Frontal cortex (tissue), 4 donors: Measurements from ENCODE around the gene ZNF512B. TPM values are rescaled to one million over a fixed set of nuclear protein-coding genes. Genes with fewer than 3 reads are reported as not detected.

Experiments
- DNase-seq, 2 donors: peaks; one replicate each; pipeline ENCODE4 v3.0.0; 2012; ENCODE audit warnings: low spot score in 2 of 2
- FAIRE-seq: peaks from 2 replicates; lab custom pipeline; 2012; peaks lifted over from hg19 to GRCh38; lab: Jason Lieb, UNC
- total RNA-seq: library from RNA; depleted of rRNA; stranded (reverse); fragments of >200 nt; gene quantifications from one replicate; pipeline ENCODE4 v1.2.3, GENCODE V29; 2014
- donor health status: control.
- donor health status: control.
- donor health status: control.

ZNF512B gene
- total RNA-seq, 1 donor from 2014 or later: 15.9 TPM

GRCh38 chr20:63952210-63952535 is 17.6 kb downstream of the ZNF512B start:
- FAIRE-seq: no peak
- DNase-seq: no peak

GRCh38 chr20:63951398-63952209 is 18.1 kb downstream of the ZNF512B start:
- DNase-seq (no peak), FAIRE-seq (no peak)

GRCh38 chr20:63950701-63951397 is 18.9 kb downstream of the ZNF512B start:
- DNase-seq (no peak), FAIRE-seq (no peak)

- DNase-seq (peak in 1 of 2 donors; percentile 63), FAIRE-seq (no peak)
These were observed 21.9 kb downstream of the ZNF512B start for GRCh38 chr20:63947638-63948456.

- DNase-seq (no peak), FAIRE-seq (no peak)
These were observed 22.6 kb downstream of the ZNF512B start for GRCh38 chr20:63946986-63947637.

- no peak for FAIRE-seq
- no peak for DNase-seq
These were observed 23.5 kb downstream of the ZNF512B start for GRCh38 chr20:63945921-63946920.

- no peak for DNase-seq
- FAIRE-seq: no peak
These were observed 24.6 kb downstream of the ZNF512B start for GRCh38 chr20:63945031-63945658.

GRCh38 chr20:63944078-63944941 is 25.4 kb downstream of the ZNF512B start:
- FAIRE-seq (no peak), DNase-seq (no peak)

GRCh38 chr20:63943808-63944077 is 26.0 kb downstream of the ZNF512B start:
- FAIRE-seq (no peak), DNase-seq (no peak)

- DNase-seq: no peak
- no peak for FAIRE-seq
These were observed 26.5 kb downstream of the ZNF512B start for GRCh38 chr20:63942969-63943807.

- FAIRE-seq: no peak
- DNase-seq: no peak
These were observed 27.3 kb downstream of the ZNF512B start for GRCh38 chr20:63942250-63942951.

- FAIRE-seq: no peak
- no peak for DNase-seq
These were observed 28.2 kb downstream of the ZNF512B start for GRCh38 chr20:63941282-63942081.

- DNase-seq (no peak), FAIRE-seq (no peak)
These were observed 29.1 kb downstream of the ZNF512B start for GRCh38 chr20:63940472-63941266.

GRCh38 chr20:63940071-63940471 is 29.7 kb downstream of the ZNF512B start:
- DNase-seq (no peak), FAIRE-seq (no peak)
